ENCODE data around the gene HNRNPD.

Gene HNRNPD

GRCh38 chr4:82382751-82383150 lies 9.0 kb upstream of the HNRNPD start:
- no peak for TF ChIP-seq CTCF (IDR thresholded peaks at IDR 0.05; ENCODE audit: extremely low read depth, insufficient read depth, missing control alignments)
- in situ Hi-C loops (cut with MboI; ENCODE audit: low pct_unique_long_range_greater_than_20kb, low sequenced_read_pairs, unreplicated experiment), result no loop called here
- DNase-seq (ENCODE audit: low spot score), result no peak

GRCh38 chr4:82381661-82382296 lies 8.0 kb upstream of the HNRNPD start:
- no peak for TF ChIP-seq CTCF (IDR thresholded peaks at IDR 0.05; ENCODE audit: extremely low read depth, insufficient read depth, missing control alignments)
- no peak for DNase-seq (ENCODE audit: low spot score)
- in situ Hi-C loops (cut with MboI; ENCODE audit: low pct_unique_long_range_greater_than_20kb, low sequenced_read_pairs, unreplicated experiment), result no loop called here

GRCh38 chr4:82381235-82381634 lies 7.4 kb upstream of the HNRNPD start:
- in situ Hi-C loops (cut with MboI; ENCODE audit: low pct_unique_long_range_greater_than_20kb, low sequenced_read_pairs, unreplicated experiment), result no loop called here
- no peak for DNase-seq (ENCODE audit: low spot score)
- no peak for TF ChIP-seq CTCF (IDR thresholded peaks at IDR 0.05; ENCODE audit: extremely low read depth, insufficient read depth, missing control alignments)

- DNase-seq (ENCODE audit: low spot score), result no peak
- TF ChIP-seq CTCF (IDR thresholded peaks at IDR 0.05; ENCODE audit: extremely low read depth, insufficient read depth, missing control alignments), result no peak
- in situ Hi-C loops (cut with MboI; ENCODE audit: low pct_unique_long_range_greater_than_20kb, low sequenced_read_pairs, unreplicated experiment), result no loop called here
Measured at GRCh38 chr4:82380831-82381230, 7.0 kb upstream of the HNRNPD start.

- no peak for DNase-seq (ENCODE audit: low spot score)
- no peak for TF ChIP-seq CTCF (IDR thresholded peaks at IDR 0.05; ENCODE audit: extremely low read depth, insufficient read depth, missing control alignments)
- in situ Hi-C loops (cut with MboI; ENCODE audit: low pct_unique_long_range_greater_than_20kb, low sequenced_read_pairs, unreplicated experiment), result no loop called here
Measured at GRCh38 chr4:82380344-82380743, 6.6 kb upstream of the HNRNPD start.

GRCh38 chr4:82376109-82376508 lies 2.3 kb upstream of the HNRNPD start:
- no peak for TF ChIP-seq CTCF (IDR thresholded peaks at IDR 0.05; ENCODE audit: extremely low read depth, insufficient read depth, missing control alignments)
- in situ Hi-C loops (cut with MboI; ENCODE audit: low pct_unique_long_range_greater_than_20kb, low sequenced_read_pairs, unreplicated experiment), result no loop called here
- no peak for DNase-seq (ENCODE audit: low spot score)

- no peak for TF ChIP-seq CTCF (IDR thresholded peaks at IDR 0.05; ENCODE audit: extremely low read depth, insufficient read depth, missing control alignments)
- peak; percentile 14 for DNase-seq (ENCODE audit: low spot score)
- in situ Hi-C loops (cut with MboI; ENCODE audit: low pct_unique_long_range_greater_than_20kb, low sequenced_read_pairs, unreplicated experiment), result no loop called here
Measured at GRCh38 chr4:82373486-82373815, 340 bp downstream of the HNRNPD start.
